Skeletal muscle satellite cell (primary cell): Measurements from ENCODE around the gene MICAL1.
"Not testable (repeated sequence)": the region's sequence is repeated elsewhere in the genome, so short reads cannot be mapped to it uniquely, and the experiment has no call there.

Experiments
- H3K27me3 ChIP-seq: 2 replicates; pipeline ENCODE4 v1.7.0; 2013; ENCODE audit warnings: low read length; ENCODE audit not compliant: control insufficient read depth, insufficient read depth
- H3K36me3 ChIP-seq: 2 replicates; pipeline ENCODE4 v1.7.0; 2013; ENCODE audit warnings: mild to moderate bottlenecking, control low read depth, low read length; ENCODE audit not compliant: insufficient read depth
- H3K4me1 ChIP-seq: 2 replicates; pipeline ENCODE4 v1.7.0; 2013; ENCODE audit warnings: low read length; ENCODE audit not compliant: control insufficient read depth, insufficient read depth
- H3K4me2 ChIP-seq: 2 replicates; pipeline ENCODE4 v1.7.0; 2013; ENCODE audit warnings: mild to moderate bottlenecking, low read length
- H3K4me3 ChIP-seq: 2 replicates; pipeline ENCODE4 v1.7.0; 2013; ENCODE audit warnings: low read length
- H3K9ac ChIP-seq: 2 replicates; pipeline ENCODE4 v1.7.0; 2013; ENCODE audit warnings: mild to moderate bottlenecking, low read depth, low read length, moderate library complexity
- H3K9me3 ChIP-seq: replicated peaks from 2 replicates; pipeline ENCODE4 v1.7.0; 2013; ENCODE audit warnings: mild to moderate bottlenecking, control low read depth, low read length

MICAL1 gene

DNA sequence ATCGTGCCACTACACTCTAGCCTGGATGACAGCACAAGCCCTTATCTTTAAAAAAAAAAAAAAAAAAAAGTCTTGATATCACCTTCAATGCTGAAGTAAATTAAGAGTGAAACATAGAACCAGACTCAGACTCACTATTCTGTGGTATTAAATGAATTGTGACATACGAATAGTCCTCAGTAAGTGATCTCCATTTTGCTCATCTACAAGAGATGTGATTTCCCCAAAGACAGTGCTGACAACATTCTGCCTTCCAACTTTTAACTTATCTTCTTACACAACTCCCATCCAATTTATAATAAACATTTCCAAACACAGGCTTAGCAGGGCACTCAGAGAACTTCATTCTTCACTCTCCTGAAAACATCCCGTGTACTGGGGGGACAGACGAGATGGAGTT lies 19.4 kb upstream of the MICAL1 start:
- Histone ChIP-seq H3K9ac (no peak overlapping the region), H3K4me3 (no peak overlapping the region), H3K27me3 (no peaks in the 10 kb centered on the region), H3K36me3 (peaks cover 65% of the 10 kb centered on the region), H3K4me1 (peaks cover 11% of the 10 kb centered on the region), H3K4me2 (no peak overlapping the region), H3K9me3 (no peaks in the 10 kb centered on the region)

GRCh38 chr6:109473120-109473519 lies 17.5 kb upstream of the MICAL1 start:
- H3K36me3 ChIP-seq, result peaks cover 67% of the 10 kb centered on the region
- H3K4me3 ChIP-seq, result no peak overlapping the region
- H3K4me2 ChIP-seq, result no peak overlapping the region
- no peak overlapping the region for H3K9ac ChIP-seq
- H3K9me3 ChIP-seq, result no peaks in the 10 kb centered on the region
- no peaks in the 10 kb centered on the region for H3K27me3 ChIP-seq
- peaks cover 5% of the 10 kb centered on the region for H3K4me1 ChIP-seq

DNA sequence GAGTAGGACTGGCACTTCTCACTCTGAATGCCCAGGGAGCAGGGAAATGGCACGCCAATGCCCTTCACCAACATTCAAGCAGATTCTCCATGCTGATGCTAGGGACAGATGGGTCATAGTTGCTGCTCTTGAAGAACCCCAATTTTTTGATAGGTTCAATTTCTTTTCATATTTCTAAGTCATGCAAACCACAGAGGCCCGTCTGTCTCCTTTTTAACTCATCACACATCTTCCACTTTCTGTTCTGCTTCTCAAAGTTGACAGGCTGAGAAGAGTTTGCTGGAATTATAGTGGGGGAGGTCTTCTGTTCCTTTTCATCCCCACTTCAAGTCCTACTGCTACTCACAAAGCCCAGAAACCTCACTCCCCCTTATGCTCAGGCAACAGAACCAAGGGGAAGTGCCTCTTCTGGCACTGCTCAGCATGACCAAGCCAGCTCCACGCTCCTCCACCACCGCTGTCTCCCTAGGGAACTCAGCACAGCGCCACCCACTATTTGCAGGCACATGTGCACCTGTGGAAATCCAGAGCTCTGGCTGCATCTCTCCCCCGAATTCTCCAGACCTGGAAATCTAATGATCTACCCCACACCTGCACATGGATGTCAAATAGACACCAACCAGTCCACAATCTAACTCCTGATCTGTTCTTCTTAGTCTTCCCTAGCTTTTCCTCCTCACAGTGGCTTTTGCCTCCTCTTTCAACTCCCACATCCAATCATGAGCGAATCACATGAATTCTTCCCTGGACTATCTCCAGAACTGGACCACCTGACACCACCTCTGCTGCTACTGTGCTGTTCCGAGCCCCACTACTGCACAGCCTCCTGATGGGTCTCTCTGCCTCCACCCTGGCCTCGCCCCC lies 16.8 kb upstream of the MICAL1 start:
- no peak overlapping the region for H3K4me3 ChIP-seq
- H3K36me3 ChIP-seq, result peaks cover 73% of the 10 kb centered on the region
- no peaks in the 10 kb centered on the region for H3K27me3 ChIP-seq
- H3K4me1 ChIP-seq, result no peaks in the 10 kb centered on the region
- H3K4me2 ChIP-seq, result no peak overlapping the region
- H3K9me3 ChIP-seq, result no peaks in the 10 kb centered on the region
- no peak overlapping the region for H3K9ac ChIP-seq

DNA sequence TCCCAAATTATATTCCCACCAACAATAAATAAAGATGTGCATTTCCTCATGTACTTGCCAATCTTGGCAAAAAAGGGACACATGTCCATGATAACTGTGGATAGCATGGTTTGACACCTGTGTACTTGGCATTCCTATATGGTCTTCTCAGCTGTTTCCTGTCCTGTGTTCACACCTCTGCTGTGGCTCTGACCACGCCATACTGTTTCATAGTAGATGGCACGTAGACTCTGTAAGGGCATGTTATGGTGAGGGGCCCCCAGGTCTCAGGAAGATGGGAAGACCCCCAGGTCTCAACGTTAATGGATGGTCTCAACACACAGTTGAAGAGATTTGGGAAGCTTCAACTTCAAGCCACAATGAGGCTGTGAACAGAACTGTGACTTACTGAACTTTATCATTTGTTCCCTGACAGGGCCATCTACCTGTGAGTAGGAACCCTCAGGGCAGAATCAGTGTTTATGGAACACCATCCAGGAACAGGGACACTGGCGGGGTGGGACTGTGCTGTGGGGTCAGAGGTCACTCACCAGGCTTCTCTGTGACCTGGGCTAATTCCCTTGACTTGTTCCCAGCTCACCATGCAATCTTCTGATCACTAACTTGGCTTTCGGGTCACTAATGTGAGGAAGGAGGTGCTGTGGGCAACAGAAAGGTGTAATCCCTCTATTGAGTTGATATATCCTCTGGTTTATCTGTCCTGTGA lies 15.7 kb upstream of the MICAL1 start:
- Histone ChIP-seq H3K4me1 (no peaks in the 10 kb centered on the region), H3K36me3 (peaks cover 73% of the 10 kb centered on the region), H3K4me2 (no peak overlapping the region), H3K27me3 (no peaks in the 10 kb centered on the region), H3K9ac (no peak overlapping the region), H3K4me3 (no peak overlapping the region), H3K9me3 (no peaks in the 10 kb centered on the region)

DNA sequence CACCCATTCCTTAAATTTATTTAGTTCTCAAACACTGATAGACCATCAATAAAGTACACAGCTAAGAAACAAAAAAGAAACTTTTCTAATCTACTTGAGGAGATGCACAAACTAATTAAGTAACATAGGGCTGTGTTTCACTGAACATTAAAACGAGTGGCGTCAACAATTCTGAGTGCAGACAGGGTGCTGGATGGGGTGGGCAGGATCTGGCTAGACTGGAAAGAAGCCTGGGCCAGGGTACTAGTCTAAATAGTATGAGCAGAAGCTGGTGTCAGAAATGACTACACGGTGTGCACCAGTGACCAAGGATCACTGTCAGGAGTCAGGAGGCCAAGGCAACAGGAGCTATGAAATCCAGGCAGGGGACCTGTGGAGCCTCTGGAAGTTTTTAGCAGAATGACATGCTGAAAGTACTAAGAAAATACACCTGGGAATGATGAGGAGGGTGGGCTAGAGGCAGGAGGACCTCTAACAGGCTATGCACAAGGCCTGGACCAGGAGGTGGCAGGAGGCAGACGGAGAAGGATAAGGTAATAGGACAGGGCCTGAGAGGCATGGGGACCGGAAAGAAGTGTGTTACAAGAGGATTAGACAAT lies 14.1 kb upstream of the MICAL1 start:
- Histone ChIP-seq H3K4me3 (no peak overlapping the region), H3K4me1 (no peaks in the 10 kb centered on the region), H3K4me2 (no peak overlapping the region)

DNA sequence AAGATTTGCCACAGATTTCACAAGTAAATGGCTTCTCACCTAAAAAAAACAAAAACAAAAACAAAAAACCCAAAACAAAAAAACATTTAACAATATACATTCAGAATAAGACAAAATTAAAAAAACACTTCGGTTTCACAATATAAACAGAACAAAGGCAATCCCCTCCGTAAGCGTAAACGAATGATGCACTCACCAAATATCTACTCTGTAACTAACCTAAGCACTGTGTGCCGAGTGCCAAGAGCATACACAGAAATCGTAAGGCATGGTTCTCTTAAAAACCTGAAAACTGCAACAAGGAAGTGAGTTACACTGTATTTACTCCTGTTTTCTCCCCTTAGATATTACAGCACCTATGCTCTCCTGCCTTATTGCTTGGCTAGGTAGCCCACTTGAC lies 12.1 kb upstream of the MICAL1 start:
- no peak overlapping the region for H3K4me2 ChIP-seq
- no peaks in the 10 kb centered on the region for H3K4me1 ChIP-seq
- no peak overlapping the region for H3K9ac ChIP-seq
- H3K9me3 ChIP-seq, result no peaks in the 10 kb centered on the region
- H3K36me3 ChIP-seq, result peaks cover 64% of the 10 kb centered on the region
- H3K4me3 ChIP-seq, result no peak overlapping the region
- H3K27me3 ChIP-seq, result no peaks in the 10 kb centered on the region

More for the DNA sequence above, 14.1 kb upstream of the MICAL1 start:
- Histone ChIP-seq H3K27me3 (no peaks in the 10 kb centered on the region), H3K9me3 (no peaks in the 10 kb centered on the region), H3K9ac (no peak overlapping the region), H3K36me3 (peaks cover 74% of the 10 kb centered on the region)

- H3K4me1 ChIP-seq, result peaks cover 4% of the 10 kb centered on the region
- no peak overlapping the region for H3K4me3 ChIP-seq
- no peak overlapping the region for H3K9ac ChIP-seq
- no peaks in the 10 kb centered on the region for H3K9me3 ChIP-seq
- no peaks in the 10 kb centered on the region for H3K27me3 ChIP-seq
- H3K4me2 ChIP-seq, result no peak overlapping the region
- H3K36me3 ChIP-seq, result peaks cover 61% of the 10 kb centered on the region
These were observed 10.8 kb upstream of the MICAL1 start for GRCh38 chr6:109466212-109466923.

GRCh38 chr6:109465772-109466171 lies 10.2 kb upstream of the MICAL1 start:
- peaks cover 59% of the 10 kb centered on the region for H3K36me3 ChIP-seq
- H3K4me3 ChIP-seq, result no peak overlapping the region
- peaks cover 4% of the 10 kb centered on the region for H3K4me1 ChIP-seq
- no peaks in the 10 kb centered on the region for H3K27me3 ChIP-seq
- H3K9ac ChIP-seq, result no peak overlapping the region
- H3K9me3 ChIP-seq, result no peaks in the 10 kb centered on the region
- H3K4me2 ChIP-seq, result no peak overlapping the region

- Histone ChIP-seq H3K9me3 (no peaks in the 10 kb centered on the region), H3K27me3 (no peaks in the 10 kb centered on the region), H3K36me3 (peaks cover 36% of the 10 kb centered on the region), H3K4me1 (peaks cover 21% of the 10 kb centered on the region), H3K4me3 (no peak overlapping the region), H3K9ac (no peak overlapping the region), H3K4me2 (no peak overlapping the region)
These were observed 6.4 kb upstream of the MICAL1 start for GRCh38 chr6:109461733-109462526.

- peaks cover 33% of the 10 kb centered on the region for H3K36me3 ChIP-seq
- peaks cover 27% of the 10 kb centered on the region for H3K4me1 ChIP-seq
- not testable (repeated sequence) for H3K4me2 ChIP-seq, H3K27me3 ChIP-seq, H3K9ac ChIP-seq, H3K9me3 ChIP-seq, H3K4me3 ChIP-seq
These were observed 5.6 kb upstream of the MICAL1 start for GRCh38 chr6:109461205-109461604.
